ENCODE data around the gene GOLGA1.

The GOLGA1 gene

GRCh38 chr9:124884376-124884775 is 56.5 kb downstream of the GOLGA1 start:
- DNase-seq (ENCODE audit: low spot score): no peak

- DNase-seq (ENCODE audit: low spot score): no peak
These were observed 58.7 kb downstream of the GOLGA1 start for GRCh38 chr9:124882231-124882630.

- no peak for DNase-seq (ENCODE audit: low spot score)
These were observed 59.6 kb downstream of the GOLGA1 start for GRCh38 chr9:124881138-124881743.

GRCh38 chr9:124880501-124880900 is 60.4 kb downstream of the GOLGA1 start:
- no peak for DNase-seq (ENCODE audit: low spot score)

- DNase-seq (ENCODE audit: low spot score): no peak
These were observed 61.7 kb downstream of the GOLGA1 start for GRCh38 chr9:124879226-124879625.

- no peak for DNase-seq (ENCODE audit: low spot score)
These were observed 62.4 kb downstream of the GOLGA1 start for GRCh38 chr9:124878518-124878917.

- DNase-seq (ENCODE audit: low spot score): no peak
These were observed 62.9 kb downstream of the GOLGA1 start for GRCh38 chr9:124878021-124878420.

GRCh38 chr9:124877021-124877782 is 63.7 kb downstream of the GOLGA1 start:
- no peak for DNase-seq (ENCODE audit: low spot score)

- DNase-seq (ENCODE audit: low spot score): no peak
These were observed 65.4 kb downstream of the GOLGA1 start for GRCh38 chr9:124875501-124875900.

- no peak for DNase-seq (ENCODE audit: low spot score)
These were observed 67.2 kb downstream of the GOLGA1 start for GRCh38 chr9:124873664-124874063.

GRCh38 chr9:124871156-124871561 is 69.7 kb downstream of the GOLGA1 start:
- no peak for DNase-seq (ENCODE audit: low spot score)

GRCh38 chr9:124870723-124871122 is 70.2 kb downstream of the GOLGA1 start:
- DNase-seq (ENCODE audit: low spot score): no peak

GRCh38 chr9:124869986-124870560 is 70.8 kb downstream of the GOLGA1 start:
- peak; percentile 29 for DNase-seq (ENCODE audit: low spot score)

GRCh38 chr9:124869466-124869985 is 71.4 kb downstream of the GOLGA1 start:
- peak; percentile 51 for DNase-seq (ENCODE audit: low spot score)

GRCh38 chr9:124868511-124869465 is 72.1 kb downstream of the GOLGA1 start:
- peak; percentile 97 for DNase-seq (ENCODE audit: low spot score)

- DNase-seq (ENCODE audit: low spot score): no peak
These were observed 77.5 kb downstream of the GOLGA1 start for GRCh38 chr9:124863371-124863871.

- DNase-seq (ENCODE audit: low spot score): peak; percentile 99
These were observed 79.3 kb downstream of the GOLGA1 start, which contains the start of the genes ARPC5L and RPL35 for GRCh38 chr9:124861342-124862229. Gene ARPC5L (plus strand): TSS chr9:124862130. CDS start chr9:124869291, 7,161 bp downstream. Gene RPL35 (minus strand): TSS chr9:124861957. CDS start chr9:124861912, 45 bp downstream.

- no peak for DNase-seq (ENCODE audit: low spot score)
These were observed 80.1 kb downstream of the GOLGA1 start for GRCh38 chr9:124860582-124861341.

- no peak for DNase-seq (ENCODE audit: low spot score)
These were observed 80.9 kb downstream of the GOLGA1 start for GRCh38 chr9:124859803-124860581.
